HEK293T (cell line): Measurements from ENCODE around the gene CALHM5.
"Not testable (repeated sequence)": the region's sequence is repeated elsewhere in the genome, so short reads cannot be mapped to it uniquely, and the experiment has no call there.

Experiments used
- CTCF ChIA-PET: fragments of 350-600 bp; formaldehyde crosslinking; extraction: SDS; loops from one replicate; lab custom pipeline; 2021; ENCODE audit warnings: antibody characterized with exemption, inconsistent platforms; lab: Yijun Ruan, JAX
- POLR2A ChIA-PET: fragments of 350-600 bp; formaldehyde crosslinking; extraction: SDS; loops from one replicate; lab custom pipeline; 2020; ENCODE audit warnings: antibody characterized with exemption, inconsistent platforms; lab: Yijun Ruan, JAX
- DNase-seq: peaks from one replicate; pipeline ENCODE4 v3.0.0; 2012; ENCODE audit warnings: mixed read lengths; ENCODE audit errors: extremely low spot score
- ARNT ChIP-seq: fragments of 450-650 bp; IDR thresholded peaks from 2 replicates; pipeline ENCODE4 v1.6.1; 2017; ENCODE audit warnings: mild to moderate bottlenecking
- BHLHE40 ChIP-seq: fragments of 450-650 bp; IDR thresholded peaks from 2 replicates; pipeline ENCODE4 v1.6.1; 2016; ENCODE audit warnings: mild to moderate bottlenecking, moderate library complexity, borderline replicate concordance
- CTBP1 ChIP-seq: fragments of 450-650 bp; IDR thresholded peaks from 2 replicates; pipeline ENCODE4 v1.6.1; 2016; ENCODE audit warnings: borderline replicate concordance
- ELF4 ChIP-seq: fragments of 450-650 bp; IDR thresholded peaks from 2 replicates; pipeline ENCODE4 v1.6.1; 2017; ENCODE audit warnings: antibody characterized with exemption
- FOXA1 ChIP-seq: fragments of 450-650 bp; IDR thresholded peaks from 2 replicates; pipeline ENCODE4 v1.6.1; 2016; ENCODE audit warnings: mild to moderate bottlenecking
- FOXK2 ChIP-seq: fragments of 450-650 bp; IDR thresholded peaks from 2 replicates; pipeline ENCODE4 v1.6.1; 2016; ENCODE audit warnings: mild to moderate bottlenecking
- FOXM1 ChIP-seq: fragments of 450-650 bp; IDR thresholded peaks from 2 replicates; pipeline ENCODE4 v1.6.1; 2017; ENCODE audit warnings: mild to moderate bottlenecking, borderline replicate concordance
- HDGF ChIP-seq: fragments of 450-650 bp; IDR thresholded peaks from 2 replicates; pipeline ENCODE4 v1.6.1; 2017; ENCODE audit warnings: antibody characterized with exemption, borderline replicate concordance
- L3MBTL2 ChIP-seq: fragments of 450-650 bp; conservative IDR thresholded peaks from 2 replicates; pipeline ENCODE4 v1.6.1; 2016; ENCODE audit warnings: mild to moderate bottlenecking
- LEF1 ChIP-seq: fragments of 450-650 bp; IDR thresholded peaks from 2 replicates; pipeline ENCODE4 v1.6.1; 2017; ENCODE audit warnings: mild to moderate bottlenecking, borderline replicate concordance
- NFRKB ChIP-seq: fragments of 450-650 bp; IDR thresholded peaks from 2 replicates; pipeline ENCODE4 v1.6.1; 2016; ENCODE audit warnings: mild to moderate bottlenecking, moderate library complexity
- SP1 ChIP-seq: fragments of 450-650 bp; IDR thresholded peaks from 2 replicates; pipeline ENCODE4 v1.6.1; 2017
- SUZ12 ChIP-seq: fragments of 450-650 bp; IDR thresholded peaks from 2 replicates; pipeline ENCODE4 v1.6.1; 2016; ENCODE audit warnings: mild to moderate bottlenecking
- TARDBP ChIP-seq: fragments of 450-650 bp; IDR thresholded peaks from 2 replicates; pipeline ENCODE4 v1.6.1; 2016
- ZNF384 ChIP-seq: fragments of 450-650 bp; IDR thresholded peaks from 2 replicates; pipeline ENCODE4 v1.6.1; 2016
- TF ChIP-seq, protein P1 (sequence below): fragments of 450-650 bp; IDR thresholded peaks from 2 replicates; pipeline ENCODE4 v1.6.1; 2016

Gene CALHM5

GRCh38 chr6:116476002-116476678, 35.3 kb upstream of the CALHM5 start:
- TF ChIP-seq SP1: no peak
- TF ChIP-seq BHLHE40: no peak
- TF ChIP-seq ELF4: no peak
- no peak for TF ChIP-seq SUZ12
- no peak for DNase-seq
- ChIA-PET CTCF (no interaction called here), POLR2A (no interaction called here)

DNA sequence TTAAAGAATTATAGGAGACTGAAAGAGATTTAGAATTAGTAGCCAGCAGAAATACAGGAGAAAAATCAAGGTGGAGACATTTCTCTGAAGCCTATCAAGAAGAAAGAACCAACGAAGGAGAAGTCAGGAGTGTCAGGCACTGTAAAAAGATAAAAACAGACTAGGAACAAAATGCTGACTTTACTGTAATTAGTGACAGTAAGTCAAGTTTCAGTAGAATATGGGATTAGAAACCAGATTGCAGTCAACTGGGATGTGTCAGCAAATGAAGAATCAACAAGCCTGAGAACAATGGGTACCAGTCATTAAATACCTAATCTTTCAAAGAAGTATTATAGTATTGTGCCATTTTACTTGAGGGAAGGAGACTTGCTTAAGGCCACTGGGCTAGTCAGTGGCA, 28.7 kb upstream of the CALHM5 start:
- CTCF ChIA-PET: no interaction called here
- TF ChIP-seq FOXA1 (no peak), TARDBP (no peak), FOXM1 (no peak), SP1 (no peak), LEF1 (no peak), HDGF (no peak), ELF4 (no peak), FOXK2 (no peak), ARNT (no peak), BHLHE40 (no peak), SUZ12 (no peak), NFRKB (no peak), ZNF384 (no peak), CTBP1 (no peak)
- TF ChIP-seq, protein P1, sequence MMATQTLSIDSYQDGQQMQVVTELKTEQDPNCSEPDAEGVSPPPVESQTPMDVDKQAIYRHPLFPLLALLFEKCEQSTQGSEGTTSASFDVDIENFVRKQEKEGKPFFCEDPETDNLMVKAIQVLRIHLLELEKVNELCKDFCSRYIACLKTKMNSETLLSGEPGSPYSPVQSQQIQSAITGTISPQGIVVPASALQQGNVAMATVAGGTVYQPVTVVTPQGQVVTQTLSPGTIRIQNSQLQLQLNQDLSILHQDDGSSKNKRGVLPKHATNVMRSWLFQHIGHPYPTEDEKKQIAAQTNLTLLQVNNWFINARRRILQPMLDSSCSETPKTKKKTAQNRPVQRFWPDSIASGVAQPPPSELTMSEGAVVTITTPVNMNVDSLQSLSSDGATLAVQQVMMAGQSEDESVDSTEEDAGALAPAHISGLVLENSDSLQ: no peak
- DNase-seq: no peak
- POLR2A ChIA-PET: no interaction called here

- CTCF ChIA-PET: interaction anchor here (0.6 kb wide), 1 partner anchor 10 kb away, joined by 4 read pairs; no protein-coding TSS in a partner anchor
- no peak for DNase-seq
- TF ChIP-seq SUZ12 (no peak), FOXK2 (no peak), ZNF384 (no peak), HDGF (no peak), TARDBP (no peak)
- POLR2A ChIA-PET: no interaction called here
Measured at GRCh38 chr6:116483616-116484015, 27.8 kb upstream of the CALHM5 start.

- TF ChIP-seq BHLHE40: no peak
- TF ChIP-seq FOXA1: no peak
- no peak for TF ChIP-seq ARNT
- ChIA-PET CTCF (no interaction called here), POLR2A (no interaction called here)
- no peak for DNase-seq
Measured at GRCh38 chr6:116485559-116486184, 25.8 kb upstream of the CALHM5 start.

- DNase-seq: no peak
- no peak for TF ChIP-seq BHLHE40
- TF ChIP-seq FOXM1: no peak
- TF ChIP-seq TARDBP: no peak
- no peak for TF ChIP-seq NFRKB
- TF ChIP-seq CTBP1: no peak
- no peak for TF ChIP-seq ARNT
- no peak for TF ChIP-seq SP1
- no peak for TF ChIP-seq L3MBTL2
- TF ChIP-seq LEF1: no peak
- TF ChIP-seq ELF4: no peak
- no peak for TF ChIP-seq FOXK2
- no peak for TF ChIP-seq SUZ12
- no peak for TF ChIP-seq FOXA1
- no peak for TF ChIP-seq HDGF
- POLR2A ChIA-PET: no interaction called here
- CTCF ChIA-PET: interaction anchor here (0.6 kb wide), 1 partner anchor 480 kb away, joined by 3 read pairs; no protein-coding TSS in a partner anchor
Measured at GRCh38 chr6:116491610-116492330, 19.7 kb upstream of the CALHM5 start.

- ChIA-PET CTCF (interaction anchor here (0.6 kb wide), 1 partner anchor 481 kb away, joined by 3 read pairs; no protein-coding TSS in a partner anchor), POLR2A (no interaction called here)
- no peak for DNase-seq
- TF ChIP-seq FOXK2 (no peak), SUZ12 (no peak), ZNF384 (no peak), CTBP1 (no peak), NFRKB (no peak), LEF1 (no peak), BHLHE40 (no peak), SP1 (no peak), L3MBTL2 (no peak), FOXM1 (no peak), ARNT (no peak), HDGF (no peak), TARDBP (no peak)
- TF ChIP-seq, protein P1: no peak
Measured at GRCh38 chr6:116492331-116493067, 18.9 kb upstream of the CALHM5 start.

GRCh38 chr6:116495161-116495560, 16.3 kb upstream of the CALHM5 start:
- DNase-seq, POLR2A ChIA-PET, CTCF ChIA-PET: not testable (repeated sequence)
